GM18520 (cell line): ENCODE data around the gene PMVK.
"Not testable (repeated sequence)": the region's sequence is repeated elsewhere in the genome, so short reads cannot be mapped to it uniquely, and the experiment has no call there.

Experiments used
- ATAC-seq: cut with Tn5 transposase; IDR thresholded peaks from one replicate; pipeline ENCODE4 v1.9.1; 2021; ENCODE audit not compliant: unreplicated experiment

Gene PMVK

DNA sequence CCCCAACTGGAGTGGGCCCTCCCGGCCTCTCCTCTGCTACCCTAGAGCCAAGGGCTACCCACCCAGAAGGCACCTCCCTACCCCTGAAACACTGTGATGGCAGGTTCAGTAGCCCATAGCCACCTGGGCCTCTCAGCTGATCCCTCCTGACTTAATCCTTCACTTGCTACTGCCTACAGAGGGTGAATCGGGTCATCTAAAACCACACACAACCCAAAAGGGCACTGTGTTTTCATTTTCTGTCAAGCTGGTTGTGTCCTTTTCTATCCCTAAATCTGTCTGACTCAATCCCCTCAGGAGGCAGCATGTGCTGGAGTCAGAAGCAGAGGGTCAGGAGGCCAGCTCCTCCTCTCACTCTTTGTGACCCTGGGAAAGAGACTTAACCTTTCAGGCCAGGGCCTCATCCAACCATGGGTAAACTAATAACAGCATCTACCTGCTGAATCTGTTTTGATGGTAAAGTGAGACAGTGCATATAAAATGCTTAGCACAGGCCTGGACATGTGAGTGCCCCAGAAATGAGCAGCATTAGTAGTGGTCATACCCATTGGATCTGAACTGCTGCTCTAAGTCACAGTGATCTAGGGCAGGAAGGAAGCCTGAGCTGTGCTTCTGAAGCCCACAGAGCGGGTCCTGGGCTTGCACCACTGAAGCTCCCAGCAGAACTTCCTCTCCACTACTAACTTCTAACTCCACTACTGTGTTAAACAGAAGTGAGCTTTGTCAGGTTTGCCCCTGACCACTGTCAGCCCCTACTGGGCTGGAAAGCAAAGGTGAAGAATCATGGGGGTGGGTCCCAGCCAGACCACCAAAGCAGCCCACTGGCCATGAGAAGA, 11.0 kb downstream of the PMVK start:
- no peak for ATAC-seq

DNA sequence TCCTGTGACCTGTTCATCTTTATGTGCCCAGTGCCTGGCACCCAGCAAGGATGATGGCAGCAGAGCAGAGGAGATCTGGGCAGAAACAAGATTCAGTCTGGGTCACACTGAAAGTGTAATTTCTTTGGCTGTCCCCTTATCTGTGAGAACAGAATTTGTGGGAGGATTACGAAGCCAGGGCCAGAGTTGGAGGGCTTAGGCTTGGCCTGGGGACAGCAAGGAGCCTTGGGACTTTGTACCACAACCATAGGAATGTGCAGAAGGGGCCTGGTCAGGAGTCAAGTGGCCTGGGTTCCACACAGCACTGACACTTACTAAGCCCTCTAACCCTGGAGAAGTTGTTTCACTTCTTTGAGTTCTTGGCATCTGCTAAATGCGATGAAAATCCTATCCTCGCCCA, 12.8 kb downstream of the PMVK start:
- ATAC-seq, result no peak

DNA sequence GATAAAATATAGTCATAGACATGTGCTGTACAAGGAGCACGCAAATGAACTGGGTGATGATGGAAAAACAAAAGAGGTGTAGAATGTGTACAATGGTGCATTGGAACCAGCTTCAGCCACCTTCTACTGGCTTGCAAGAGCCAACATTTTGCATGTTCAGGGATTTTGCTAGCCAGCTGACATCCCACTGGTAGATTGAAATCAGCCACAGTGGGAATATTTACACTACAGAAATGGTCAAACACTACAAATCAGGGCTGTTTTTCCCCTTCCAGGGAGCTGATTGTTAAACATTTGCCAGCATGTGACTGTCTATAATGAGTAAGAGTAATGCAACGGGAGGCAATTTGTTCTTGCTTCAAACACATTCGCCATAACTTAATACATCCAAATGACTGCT, 23.2 kb downstream of the PMVK start:
- no peak for ATAC-seq

- no peak for ATAC-seq
Measured at GRCh38 chr1:154912755-154913154, 23.8 kb downstream of the PMVK start.

GRCh38 chr1:154911691-154912550, 24.6 kb downstream of the PMVK start:
- no peak for ATAC-seq

DNA sequence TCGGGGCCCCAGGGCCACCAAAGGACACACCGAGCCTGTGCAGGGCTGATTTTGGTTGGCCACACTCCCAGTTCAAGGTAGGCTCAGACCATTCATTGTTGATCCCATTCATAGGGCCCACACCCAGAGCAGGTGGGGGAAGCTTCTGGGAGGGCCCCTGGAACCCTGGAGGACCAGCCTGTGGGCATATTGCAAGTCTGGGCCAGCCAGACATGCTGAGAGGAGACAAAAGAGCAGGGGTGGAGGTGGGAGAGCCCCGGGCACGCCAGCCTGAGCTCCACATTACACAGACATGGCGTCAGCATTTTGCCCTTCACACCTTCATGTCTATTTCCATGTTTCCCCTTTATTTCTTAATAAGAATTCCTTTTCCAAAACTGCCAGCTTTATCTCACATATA, 25.7 kb downstream of the PMVK start:
- no peak for ATAC-seq

GRCh38 chr1:154908937-154909336, 27.6 kb downstream of the PMVK start:
- no peak for ATAC-seq

DNA sequence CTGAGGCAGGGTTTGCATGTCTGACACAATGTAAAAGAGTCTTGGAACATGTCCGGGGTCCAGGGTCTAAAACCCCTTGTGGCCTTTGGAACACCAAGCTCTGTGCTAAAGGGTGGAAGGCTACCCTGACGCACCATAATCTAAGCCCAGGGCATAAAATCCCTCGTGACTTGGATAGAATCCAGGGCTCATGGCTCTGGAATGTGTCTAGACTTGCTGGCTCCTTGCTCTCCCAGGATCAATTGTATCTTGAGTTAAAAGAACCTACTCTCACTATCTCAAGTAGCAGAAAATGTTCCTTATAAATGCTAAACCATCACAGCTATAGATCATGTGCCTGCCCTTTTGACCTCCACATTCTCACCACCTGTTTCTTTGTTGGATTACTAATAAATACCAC, 28.4 kb downstream of the PMVK start:
- ATAC-seq, result not testable (repeated sequence)

- ATAC-seq, result no peak
Measured at GRCh38 chr1:154906621-154907081, 29.9 kb downstream of the PMVK start.

DNA sequence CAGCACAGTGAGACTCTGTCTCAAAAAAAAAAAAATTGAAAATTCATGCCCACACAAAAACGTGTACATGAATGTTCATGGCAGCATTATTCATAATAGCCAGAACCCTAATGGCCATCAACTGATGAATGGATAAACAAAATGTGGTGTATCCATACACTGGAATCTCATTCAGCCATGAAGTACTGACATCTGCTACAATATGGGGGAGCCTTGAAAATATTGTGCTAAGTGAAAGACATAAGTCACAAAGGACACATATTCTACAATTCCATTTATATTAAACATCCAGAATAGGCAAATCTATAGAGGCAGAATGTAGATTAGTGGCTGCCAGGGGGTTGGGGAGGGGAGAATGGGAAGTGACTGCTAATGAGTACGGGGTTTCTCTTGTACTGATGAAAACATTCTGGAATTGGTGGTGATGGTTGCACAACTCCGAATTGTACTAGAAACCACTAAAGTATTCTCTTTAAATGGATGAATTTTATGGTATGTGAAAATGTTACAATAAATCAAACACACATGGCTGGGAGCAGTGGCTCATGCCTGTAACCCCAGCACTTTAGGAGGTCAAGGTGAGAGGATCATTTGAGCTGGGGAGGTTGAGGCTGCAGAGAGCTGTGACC, 33.5 kb downstream of the PMVK start:
- ATAC-seq, result no peak

GRCh38 chr1:154901591-154901990, 34.9 kb downstream of the PMVK start:
- ATAC-seq, result no peak

DNA sequence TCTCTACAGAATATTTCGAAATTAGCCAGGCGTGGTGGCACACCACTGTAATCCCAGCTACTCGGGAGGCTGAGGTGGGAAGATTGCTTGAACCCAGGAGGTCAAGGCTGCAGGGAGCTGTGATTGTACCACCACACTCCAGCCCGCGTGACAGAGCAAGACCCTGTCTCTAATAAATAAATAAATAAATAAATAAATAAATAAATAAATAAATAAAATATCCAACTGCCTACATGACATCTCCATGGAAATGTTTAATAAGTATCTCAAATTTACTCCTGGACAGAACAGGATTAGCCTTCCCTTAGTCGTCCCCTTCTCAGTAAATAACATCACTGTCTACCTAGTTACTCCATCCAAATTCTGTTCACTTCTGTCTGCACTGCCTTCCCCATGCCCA, 37.5 kb downstream of the PMVK start:
- ATAC-seq, result no peak

DNA sequence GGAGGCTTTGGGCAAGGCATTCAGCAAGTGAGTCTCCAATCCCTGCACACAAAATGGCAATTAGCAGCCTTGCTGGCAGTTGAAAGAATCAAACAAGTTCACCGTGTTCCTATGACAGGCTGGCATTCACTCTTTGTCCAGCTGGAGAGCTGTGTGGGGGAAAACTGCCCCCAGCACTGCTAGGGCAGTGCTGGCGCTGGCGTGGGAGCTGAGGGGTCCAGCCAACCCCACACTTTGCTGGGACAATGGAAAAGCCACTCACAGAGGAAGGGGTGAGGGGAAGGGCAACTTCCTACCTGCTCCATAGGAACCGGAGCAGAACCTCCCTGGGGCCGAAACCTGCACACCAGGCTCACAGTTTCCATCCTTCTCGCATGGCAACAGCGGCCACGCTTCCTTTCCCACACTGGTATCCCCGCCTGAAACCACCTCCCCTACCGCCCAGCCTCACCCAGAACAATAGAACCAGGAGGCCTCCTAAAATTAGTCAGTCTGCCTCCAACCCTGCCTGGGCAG, 39.7 kb downstream of the PMVK start:
- no peak for ATAC-seq

- no peak for ATAC-seq
Measured at GRCh38 chr1:154895798-154896197, 40.7 kb downstream of the PMVK start.

- ATAC-seq, result no peak
Measured at GRCh38 chr1:154891452-154891851, 45.1 kb downstream of the PMVK start.

DNA sequence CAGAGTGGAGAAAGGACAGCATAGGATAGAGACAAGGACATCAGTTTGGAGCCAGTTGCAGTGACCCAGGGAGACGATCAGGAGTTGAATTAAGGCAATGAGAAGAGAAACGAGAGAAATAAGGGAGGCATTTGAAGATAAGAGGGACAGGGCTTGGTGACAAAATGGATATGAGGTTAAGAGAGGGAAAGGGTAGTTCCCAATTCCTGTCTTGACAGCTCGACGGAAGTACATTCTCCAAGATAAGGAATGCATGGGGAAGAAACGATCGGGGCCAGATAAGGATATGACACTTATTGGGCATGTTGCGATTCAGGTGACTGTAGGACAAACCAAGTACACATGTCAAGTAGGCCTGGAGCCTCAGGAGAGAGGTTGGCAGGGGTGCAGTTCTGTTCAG, 47.8 kb downstream of the PMVK start:
- no peak for ATAC-seq

DNA sequence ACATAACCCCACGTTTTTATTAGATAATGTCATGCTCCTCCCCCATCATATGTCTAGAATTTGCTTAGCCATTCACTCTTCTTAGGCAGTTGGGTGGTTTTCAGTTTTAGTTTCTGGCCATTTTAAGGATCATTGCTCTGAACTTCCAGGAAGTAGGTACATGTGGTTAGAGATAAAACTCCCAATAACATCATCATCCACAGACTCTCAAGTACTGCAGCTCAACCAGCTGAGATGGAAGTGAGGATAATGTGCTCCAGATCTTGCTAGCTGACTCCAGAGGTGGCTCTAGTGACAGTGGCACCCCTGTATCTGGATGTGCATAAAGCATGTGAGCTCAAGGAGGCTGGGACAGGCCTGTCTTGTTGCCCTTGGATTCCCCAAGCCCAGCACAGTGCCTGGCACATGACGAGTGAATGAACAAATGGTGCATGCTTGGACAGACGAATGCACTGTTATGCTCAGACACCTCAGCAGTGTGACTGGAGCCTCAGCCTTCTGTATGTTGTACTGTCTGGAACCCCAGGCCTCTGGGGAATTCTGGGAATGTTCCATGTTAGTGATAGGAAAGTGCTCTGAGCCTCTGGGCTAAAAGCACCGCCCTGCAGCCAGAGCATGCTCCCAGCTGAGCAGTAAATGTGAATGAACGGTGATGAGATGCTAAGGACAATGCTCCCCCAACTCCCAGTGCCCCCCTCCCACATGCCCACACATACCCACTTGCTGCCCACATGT, 50.1 kb downstream of the PMVK start:
- ATAC-seq, result no peak

GRCh38 chr1:154884869-154885701, 51.4 kb downstream of the PMVK start:
- no peak for ATAC-seq

- no peak for ATAC-seq
Measured at GRCh38 chr1:154883919-154884868, 52.3 kb downstream of the PMVK start.
